GM19463 (cell line): ENCODE data around the gene DRC3.
A peak's percentile ranks its signal among the peaks of the same experiment; 100 is the strongest.
"Not testable (repeated sequence)": the region's sequence is repeated elsewhere in the genome, so short reads cannot be mapped to it uniquely, and the experiment has no call there.

Experiments used
- ATAC-seq: cut with Tn5 transposase; IDR thresholded peaks from one replicate; pipeline ENCODE4 v1.9.1; 2021; ENCODE audit warnings: mild to moderate bottlenecking, moderate library complexity; ENCODE audit not compliant: unreplicated experiment

The DRC3 gene, protein sequence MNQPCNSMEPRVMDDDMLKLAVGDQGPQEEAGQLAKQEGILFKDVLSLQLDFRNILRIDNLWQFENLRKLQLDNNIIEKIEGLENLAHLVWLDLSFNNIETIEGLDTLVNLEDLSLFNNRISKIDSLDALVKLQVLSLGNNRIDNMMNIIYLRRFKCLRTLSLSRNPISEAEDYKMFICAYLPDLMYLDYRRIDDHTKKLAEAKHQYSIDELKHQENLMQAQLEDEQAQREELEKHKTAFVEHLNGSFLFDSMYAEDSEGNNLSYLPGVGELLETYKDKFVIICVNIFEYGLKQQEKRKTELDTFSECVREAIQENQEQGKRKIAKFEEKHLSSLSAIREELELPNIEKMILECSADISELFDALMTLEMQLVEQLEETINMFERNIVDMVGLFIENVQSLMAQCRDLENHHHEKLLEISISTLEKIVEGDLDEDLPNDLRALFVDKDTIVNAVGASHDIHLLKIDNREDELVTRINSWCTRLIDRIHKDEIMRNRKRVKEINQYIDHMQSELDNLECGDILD

DNA sequence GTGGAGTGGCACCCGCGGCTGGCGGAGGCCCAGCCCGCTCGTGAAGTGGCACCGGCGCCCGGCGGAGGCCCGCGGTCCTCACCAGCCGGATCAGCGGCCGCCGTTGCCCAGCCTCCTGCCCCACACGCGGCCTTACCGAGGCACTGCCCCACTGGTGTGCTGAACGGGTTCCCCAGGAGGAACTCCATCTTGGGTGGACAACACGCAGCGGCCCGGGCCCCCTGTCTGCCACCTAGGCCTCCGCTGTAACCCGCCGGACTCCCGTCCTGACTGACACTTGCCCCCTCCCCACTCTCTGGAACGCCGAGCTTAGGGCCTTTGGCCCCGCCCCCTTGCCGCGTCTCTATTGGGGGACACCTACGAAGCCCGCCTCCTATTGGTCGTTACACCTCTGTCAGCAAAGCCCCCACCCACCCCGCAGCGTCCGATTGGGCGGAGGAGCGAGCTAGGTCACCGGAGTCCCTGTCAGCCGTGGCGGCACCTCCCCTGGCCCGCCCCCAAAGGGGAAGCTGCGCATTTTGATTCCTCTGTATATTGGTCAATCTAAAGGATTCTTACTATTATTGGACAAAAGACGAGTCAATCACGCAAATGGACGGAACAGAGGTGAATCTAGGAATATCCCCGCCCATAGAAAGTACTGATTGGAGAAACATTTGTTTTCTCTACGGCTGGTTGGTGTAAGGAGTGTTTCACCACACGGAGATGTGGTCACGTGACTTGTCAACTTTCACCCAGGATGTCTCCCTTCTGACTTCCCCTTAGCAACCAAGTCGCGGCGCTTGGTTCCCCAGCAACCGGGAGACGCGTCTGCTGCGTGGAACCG is at the start of gene DRC3, which contains the start of gene TOM1L2:
Gene DRC3, plus strand, starts transcription at position 737 of the 826 bp plus-strand sequence. CDS start 4,737 bp downstream, outside the sequence.
Gene TOM1L2, minus strand, starts transcription at position 275 of the 826 bp plus-strand sequence. Its CDS starts 87 bp downstream, at position 188.
- peak; percentile 85 for ATAC-seq

DNA sequence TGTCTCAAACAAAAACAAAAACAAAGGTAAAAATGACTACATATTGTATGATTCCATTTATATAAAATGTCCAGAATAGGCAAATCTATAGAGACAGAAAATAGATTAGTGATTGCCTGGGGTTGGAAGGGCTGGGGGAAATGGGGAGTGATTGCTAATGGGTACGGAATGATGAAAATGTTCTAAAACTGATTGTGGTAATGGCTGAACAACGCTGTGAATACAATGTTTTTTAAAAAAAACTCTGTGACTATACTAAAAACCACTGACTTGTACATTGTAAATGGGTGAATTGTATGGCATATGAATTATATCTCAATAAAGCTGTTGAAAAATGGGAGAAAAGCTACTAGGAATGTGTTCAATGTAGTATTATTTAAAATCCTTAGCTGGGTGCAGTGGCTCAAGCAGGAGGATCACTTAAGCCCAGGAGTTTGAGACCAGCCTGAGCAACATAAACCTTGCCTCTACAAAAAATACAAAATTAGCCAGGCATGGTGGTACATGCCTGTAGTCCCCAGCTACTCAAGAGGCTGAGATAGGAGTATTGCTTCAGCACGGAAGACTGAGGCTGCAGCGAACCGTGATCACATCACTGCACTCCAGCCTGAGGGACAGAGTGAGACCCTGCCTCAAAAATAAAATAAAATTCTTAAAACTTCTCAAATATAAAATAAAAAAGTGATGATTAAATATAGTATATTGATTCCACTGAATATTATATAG is 48.4 kb upstream of the DRC3 start:
- no peak for ATAC-seq

DNA sequence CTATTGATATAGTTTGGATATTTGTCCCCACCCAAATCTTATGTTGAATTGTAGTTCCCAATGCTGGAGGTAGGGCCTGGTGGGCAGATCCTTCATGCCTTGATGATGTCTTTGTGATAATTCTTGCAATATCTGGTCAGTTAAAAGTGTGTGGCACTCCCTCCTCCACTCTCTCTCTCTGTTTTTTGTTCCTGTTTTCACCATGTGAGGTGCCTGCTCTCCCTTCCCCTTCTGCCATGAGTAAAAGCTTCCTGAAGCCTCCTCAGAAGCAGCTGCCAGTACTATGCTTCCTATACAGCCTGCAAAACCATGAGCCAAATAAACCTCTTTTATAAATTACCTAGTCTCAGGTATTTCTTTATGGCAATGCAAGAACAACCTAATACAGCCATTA is 47.8 kb upstream of the DRC3 start:
- ATAC-seq, result no peak

DNA sequence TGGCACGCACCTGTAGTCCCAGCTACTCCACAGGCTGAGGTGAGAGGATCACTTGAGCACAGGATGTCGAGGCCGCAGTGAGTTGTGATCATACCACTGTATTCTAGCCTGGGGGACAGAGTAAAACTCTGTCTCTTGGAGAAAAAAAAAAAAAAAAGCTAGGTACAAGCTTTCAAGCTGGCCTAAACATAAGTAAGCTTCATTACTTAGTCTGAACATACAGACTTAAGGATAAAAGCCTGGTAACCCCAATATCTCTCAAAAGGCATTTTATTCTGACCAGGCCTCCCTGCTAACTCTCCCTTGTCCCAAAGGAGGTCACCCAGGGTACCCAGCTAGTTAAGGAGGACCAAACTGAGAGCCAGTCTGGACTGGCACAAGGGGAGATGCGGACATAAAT is 46.6 kb upstream of the DRC3 start:
- ATAC-seq, result no peak

DNA sequence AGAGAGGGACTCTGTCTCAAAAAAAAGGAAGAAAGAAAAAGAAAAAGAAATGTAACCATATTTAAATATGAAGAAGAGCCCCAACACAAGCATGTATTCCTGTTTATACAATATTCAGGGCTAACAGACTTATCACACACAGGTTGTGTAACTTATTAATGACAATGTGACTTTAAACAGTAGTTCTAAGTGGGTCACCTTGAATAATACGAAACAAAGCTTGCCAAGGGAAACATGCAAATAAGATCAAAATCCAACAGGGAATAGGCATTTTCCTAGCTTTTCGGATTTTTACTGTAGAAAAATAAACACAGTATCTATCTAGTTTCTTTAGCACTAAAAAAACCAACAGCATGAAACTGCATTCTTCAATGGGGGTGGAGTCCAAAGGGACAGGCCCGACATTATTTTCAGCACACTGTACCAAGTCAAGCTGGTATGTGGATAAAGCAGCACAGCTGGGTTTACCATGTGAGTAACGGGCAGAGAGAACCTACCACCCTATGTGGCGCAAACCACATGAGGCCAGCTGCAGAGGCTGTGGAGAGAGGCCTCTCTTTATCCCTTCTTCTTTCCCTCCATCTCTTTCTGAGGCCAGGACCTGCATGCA is 45.7 kb upstream of the DRC3 start:
- ATAC-seq, result no peak

DNA sequence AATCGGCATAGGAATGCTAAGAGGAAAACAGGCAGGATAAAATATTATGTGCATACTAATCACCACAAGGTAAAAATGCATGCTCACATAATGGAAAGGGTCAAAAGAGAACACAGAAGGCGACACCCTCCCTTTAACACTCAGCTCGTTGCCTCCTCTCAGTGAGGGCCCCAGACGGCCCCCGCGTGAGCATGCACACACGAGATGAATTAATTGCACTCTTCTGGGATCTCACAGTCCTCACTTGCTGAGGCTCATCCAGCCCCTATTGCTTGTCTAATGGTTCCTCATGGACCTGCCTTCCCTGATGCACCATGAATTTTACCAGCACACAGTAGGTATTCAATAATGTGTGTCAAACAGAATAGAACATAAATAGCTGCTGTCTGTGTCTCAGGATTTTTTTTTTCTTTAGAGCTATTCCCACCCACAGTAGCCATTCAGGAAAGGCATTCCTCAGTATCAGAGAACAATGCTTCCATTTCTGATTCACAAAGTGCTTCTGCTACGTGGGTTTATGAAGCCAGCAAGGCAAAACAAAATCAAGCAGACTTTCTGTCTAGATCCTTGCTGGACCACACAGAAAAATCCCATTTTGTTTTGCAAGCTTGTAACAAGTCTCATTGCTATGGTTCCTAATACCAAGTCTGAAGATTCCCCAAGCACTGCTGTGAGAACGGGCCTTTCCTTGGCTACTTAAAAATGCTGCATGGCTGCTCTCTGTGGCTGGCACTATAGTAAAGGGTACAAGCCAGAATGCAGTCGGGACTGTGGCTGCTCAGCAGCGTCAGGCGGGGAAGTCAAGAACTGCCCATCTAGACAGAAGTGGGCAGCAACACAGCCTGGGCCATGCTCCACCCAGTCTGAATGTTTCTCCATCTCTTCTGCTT is 44.0 kb upstream of the DRC3 start:
- ATAC-seq, result no peak

DNA sequence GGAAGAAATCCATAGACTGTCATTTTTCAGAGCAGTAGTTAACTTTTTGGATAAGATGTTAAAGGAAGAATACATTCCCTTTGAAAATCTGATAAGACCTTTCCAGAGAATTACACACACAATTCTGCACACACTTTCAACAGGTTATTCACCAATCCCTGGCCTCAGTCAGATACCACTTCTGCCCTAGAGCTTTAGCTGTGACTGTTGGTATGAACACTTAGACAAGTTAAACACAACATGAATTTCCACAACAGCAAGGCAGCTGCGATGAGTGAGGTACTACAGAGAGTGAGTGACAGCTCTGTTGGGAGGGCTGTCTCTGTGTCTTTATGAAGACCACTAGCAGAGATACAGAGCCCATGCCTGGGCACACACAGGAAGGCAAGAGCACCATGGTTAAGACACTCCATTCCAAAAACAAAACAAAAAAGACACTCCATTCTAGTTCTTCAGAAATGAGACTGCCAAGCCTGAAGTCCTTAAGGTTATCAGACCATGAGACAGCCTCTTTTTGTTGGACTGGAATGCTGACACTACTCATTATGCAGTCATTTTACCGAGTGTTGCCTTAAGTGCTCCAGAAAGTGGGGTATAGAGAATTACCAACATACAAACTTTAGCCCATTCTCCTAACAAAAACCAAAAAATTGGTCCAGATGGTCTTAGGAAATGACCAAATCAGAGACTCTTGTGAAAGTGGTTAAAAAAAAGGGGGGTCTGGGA is 42.8 kb upstream of the DRC3 start:
- ATAC-seq, result no peak

DNA sequence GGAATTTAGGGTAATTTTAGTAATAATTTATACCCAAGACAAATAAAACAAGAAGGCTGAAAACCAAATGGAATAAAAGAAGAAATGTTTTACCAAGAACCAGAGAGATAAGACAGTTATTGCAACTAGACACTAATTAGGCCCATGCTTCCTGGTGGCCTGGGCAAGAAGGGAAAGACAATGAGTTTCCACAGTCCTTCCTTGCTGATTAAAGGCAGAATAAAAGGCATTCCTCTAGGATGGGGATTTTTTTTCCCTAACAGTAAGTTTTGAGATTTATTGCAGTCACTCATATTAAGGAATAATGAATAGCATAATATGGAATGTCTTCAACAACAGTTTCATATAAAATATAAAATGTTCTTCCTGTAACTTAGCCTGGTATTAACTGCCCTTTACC is 42.0 kb upstream of the DRC3 start:
- no peak for ATAC-seq

DNA sequence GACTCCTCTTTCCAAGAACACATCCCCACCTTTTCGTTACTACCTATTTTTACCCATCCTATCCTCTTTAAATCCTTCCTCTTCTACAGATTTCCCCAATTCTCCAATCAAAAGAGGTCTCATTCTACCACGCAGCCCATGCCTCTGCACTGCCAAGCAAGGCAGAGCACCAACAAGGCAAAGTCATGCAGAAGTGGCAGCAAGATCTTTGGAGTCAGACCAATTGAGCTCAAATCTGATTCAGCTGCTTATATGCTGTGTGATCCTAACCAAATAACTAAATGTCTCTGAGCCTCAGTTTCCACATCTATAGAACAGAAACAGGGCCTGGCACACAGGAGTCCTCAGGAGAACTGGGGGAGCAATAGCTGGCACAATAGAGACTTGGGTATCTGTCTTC is 41.5 kb upstream of the DRC3 start:
- no peak for ATAC-seq

DNA sequence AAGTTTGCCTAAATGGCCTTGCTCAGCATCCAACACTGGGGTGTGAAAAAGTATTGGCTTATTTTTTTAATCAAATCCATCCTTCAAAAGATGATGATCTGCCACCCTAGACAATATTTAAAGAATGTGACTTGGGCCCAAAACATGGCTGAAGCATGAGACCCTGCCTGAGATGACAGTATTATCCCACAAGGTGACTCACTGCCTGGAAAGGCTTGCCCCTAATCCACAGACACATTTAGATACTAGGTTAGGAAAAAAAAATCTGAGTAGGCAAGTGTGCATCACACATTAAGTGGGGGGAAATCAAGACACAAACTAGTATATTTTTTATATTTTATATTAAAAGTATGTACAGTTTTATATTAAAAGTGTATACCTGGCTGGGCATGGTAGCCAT is 38.9 kb upstream of the DRC3 start:
- no peak for ATAC-seq

DNA sequence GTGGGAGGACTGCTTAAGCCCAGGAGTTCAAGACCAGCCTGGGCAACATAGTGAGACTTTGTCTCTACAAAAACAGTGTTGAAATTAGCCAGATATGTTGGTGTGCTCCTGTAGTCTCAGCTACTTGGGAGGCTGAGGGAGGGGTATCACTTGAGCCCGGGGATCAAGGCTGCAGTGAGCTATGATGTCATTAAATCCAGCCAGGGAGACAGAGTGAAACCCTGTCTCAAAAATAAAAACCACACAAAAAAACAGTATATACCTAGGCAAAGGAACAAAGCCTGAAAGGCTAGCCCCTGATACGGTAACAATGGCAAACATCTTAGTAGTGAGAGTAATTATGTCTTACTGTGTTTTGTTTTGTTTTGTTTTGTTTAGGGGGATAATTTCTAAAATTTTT is 38.4 kb upstream of the DRC3 start:
- ATAC-seq, result no peak

DNA sequence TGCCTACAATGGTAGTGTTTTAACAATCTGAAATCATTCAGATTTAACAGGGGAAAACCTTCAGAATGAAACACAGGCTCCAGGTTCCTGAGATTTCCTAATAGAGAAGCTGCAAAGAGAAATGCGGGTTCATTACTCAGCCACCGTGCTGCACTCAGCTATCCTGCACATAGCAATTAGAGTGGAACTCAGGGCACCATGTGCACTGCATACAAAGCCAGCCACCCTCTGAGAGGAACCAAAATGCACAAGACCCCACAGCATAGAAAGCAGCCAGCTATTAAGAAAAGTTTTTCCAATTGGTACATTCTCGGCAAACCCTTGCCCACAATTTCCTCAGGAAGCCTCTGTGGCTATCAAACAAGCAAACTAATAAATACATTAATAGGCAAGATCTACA is 37.9 kb upstream of the DRC3 start:
- ATAC-seq, result no peak

DNA sequence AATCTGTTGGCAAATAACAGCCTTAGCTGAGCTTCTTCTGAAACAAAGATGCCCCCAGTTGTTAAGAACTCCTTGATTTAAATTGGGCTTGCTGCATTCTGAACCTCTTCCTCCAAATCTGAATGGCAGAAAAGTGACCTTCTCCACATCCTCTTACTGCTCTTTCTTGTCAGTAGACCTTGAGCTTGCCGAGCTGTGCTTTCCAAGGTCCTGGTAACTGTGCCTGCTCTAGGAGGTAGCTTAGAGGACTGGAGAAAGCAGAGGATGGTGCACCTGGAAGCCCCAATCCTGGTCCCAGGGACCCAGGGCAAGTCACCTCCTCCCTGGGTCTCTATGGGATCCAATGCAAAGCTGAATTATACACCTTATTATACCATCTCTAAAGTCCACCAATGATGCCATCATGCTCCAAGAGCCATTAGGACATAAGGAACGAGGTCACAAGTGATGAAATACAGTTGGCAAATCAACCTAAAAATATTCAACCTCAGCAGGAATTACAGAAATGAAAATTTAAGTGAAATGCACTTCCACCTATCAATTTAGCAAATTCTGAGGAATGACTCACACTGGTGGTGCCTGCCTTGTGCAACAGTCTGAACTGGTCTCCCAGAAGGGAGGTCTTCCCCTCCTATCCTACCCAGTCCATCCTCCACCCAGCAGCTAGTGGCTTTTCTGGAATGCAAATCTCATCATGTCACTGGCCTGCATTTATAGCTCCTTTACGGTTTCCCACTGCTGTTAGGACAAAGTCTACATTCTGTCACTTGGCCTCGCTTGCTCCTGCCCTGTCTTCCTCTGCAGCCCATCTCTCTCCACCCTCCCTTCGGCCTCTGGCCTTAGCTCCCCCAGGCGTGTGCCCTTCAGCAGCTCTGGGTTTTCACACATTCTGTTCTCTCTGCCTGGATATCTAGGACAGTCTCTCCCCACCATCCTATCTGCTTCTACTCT is 37.1 kb upstream of the DRC3 start:
- no peak for ATAC-seq

DNA sequence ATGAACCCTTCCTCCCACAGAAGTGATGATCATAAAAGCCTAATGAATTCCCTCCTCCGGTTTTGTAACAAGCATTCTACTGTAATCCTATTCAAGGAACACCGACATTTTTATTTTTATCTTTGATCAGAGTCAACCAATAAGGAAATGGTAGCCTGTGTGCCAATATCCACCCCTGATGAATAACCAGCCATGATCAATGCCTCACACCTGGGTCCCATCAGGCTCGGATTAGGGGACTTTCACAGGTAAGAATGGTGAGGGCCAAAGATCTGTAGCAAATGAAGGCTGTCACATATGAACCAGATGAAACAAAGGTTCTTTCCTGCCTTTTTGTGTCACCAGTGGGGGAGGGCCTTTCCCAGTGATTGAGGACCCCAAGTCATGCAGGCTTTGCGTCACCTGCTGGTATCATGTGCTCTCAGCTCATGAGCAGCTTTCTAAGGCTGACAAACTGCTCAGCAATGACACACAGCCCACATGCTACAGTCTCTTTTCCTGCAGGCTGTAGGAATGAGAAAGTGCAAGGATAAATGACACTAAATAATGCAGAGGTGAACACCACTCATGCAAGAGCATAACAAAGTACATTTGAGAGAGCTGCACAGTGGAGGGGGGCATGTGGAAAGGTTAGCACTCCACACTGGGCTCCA is 35.3 kb upstream of the DRC3 start:
- ATAC-seq, result no peak

DNA sequence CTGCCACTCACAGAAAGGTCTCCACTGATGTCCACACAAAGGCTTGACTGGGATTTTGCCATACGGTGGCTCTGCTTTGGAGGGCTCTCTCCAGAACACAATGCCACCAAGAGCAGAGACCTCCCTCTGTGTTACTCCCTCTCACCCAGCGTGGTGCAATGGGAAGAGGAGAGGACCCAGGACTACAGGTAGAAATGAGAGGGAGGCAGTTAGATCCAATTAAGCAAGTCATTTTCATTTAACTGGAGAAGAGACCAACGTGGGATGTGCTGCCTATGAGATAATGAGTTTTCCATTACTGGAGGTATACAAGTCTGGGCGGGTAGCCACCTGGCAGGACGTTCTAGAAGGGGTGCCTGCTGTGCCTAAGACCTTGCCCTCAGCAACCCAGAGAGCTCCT is 34.7 kb upstream of the DRC3 start:
- no peak for ATAC-seq

DNA sequence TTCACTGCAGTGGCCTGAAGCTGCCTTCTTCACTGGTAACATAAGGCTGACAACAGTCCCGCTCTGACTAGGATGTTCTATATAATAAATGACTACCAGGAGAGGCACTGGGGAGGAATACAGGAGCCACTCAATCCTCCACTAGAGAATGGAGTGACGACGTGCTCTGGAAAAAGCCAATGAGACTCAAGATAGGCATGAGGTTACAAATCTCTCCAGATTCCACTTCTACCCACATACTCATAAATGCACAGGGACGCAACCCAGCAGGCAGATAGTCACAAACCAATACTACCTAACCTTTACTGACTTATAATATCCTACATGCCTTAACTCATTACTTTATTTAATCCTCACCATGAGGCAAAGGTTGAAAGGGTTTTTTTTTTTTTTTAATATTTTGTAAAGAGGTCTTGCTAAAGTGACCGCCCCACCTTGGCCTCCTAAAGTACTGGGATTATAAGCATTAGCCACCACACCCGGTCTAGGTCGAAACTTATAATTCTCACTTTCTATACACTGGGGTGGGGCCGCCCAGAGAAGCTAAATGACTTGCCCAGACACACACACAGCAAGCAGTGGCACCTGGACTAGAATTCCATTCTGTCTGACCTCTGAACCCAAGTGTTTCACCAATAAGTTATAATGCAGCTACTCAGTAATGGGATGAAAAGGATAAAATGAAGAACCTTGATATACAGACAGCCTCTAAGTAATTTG is 34.1 kb upstream of the DRC3 start:
- ATAC-seq, result no peak

DNA sequence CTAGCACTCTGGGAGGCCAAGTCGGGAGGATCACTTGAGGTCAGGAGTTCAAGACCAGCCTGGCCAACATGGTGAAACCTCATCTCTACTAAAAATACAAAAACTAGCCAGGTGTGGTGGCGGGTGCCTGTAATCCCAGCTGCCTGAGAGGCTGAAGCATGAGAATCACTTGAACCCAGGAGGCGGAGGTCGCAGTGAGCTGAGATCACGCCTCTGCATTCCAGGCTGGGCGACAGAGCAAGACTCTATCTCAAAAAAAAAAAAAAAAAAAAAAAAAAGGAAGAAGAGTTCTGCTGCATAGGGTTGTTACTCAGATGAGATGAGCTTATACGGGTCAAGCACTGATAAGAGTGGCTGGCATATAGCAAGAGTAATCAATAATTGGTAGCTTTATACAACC is 32.7 kb upstream of the DRC3 start:
- not testable (repeated sequence) for ATAC-seq
